22Rv1 (cell line): ENCODE data around the gene KDM4C.

Experiments used
- ZFX ChIP-seq: fragments of 450-650 bp; IDR thresholded peaks from 2 replicates; pipeline ENCODE4 v1.6.1; 2017; ENCODE audit warnings: antibody characterized with exemption, borderline replicate concordance
- TF ChIP-seq, protein P1 (sequence below): fragments of 450-650 bp; IDR thresholded peaks from 2 replicates; pipeline ENCODE4 v1.5.1; 2017; ENCODE audit warnings: mild to moderate bottlenecking

DNA sequence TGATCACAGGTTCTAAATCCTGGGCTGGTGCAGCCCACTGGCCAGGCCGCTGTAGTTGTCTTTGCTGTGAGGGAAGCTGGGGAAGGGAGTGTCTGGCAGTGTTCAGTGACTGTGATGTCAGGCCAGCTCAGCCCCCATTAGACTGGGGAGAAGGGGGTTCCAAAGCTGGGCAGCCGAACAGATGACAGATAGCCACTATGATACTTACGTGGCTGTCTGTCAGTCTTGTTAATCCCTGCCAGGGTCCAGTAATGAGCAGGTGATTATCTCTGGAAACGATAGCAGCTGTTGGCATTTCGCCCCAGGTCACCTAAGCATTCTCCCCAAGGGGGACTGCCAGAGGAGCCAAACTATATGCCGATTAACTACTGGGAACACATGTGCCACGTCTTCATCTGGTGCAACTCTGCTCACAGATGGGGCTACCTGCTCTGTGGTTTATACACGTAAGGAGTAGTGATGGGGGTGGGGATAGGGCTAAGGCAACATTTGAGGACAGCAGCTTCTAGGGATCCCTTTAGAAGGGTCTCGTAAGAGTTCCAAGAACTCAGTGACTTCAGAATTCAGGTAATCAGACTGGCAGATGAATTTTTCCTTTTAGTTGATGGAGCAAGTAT, 396.3 kb downstream of the KDM4C start:
- TF ChIP-seq, protein P1, sequence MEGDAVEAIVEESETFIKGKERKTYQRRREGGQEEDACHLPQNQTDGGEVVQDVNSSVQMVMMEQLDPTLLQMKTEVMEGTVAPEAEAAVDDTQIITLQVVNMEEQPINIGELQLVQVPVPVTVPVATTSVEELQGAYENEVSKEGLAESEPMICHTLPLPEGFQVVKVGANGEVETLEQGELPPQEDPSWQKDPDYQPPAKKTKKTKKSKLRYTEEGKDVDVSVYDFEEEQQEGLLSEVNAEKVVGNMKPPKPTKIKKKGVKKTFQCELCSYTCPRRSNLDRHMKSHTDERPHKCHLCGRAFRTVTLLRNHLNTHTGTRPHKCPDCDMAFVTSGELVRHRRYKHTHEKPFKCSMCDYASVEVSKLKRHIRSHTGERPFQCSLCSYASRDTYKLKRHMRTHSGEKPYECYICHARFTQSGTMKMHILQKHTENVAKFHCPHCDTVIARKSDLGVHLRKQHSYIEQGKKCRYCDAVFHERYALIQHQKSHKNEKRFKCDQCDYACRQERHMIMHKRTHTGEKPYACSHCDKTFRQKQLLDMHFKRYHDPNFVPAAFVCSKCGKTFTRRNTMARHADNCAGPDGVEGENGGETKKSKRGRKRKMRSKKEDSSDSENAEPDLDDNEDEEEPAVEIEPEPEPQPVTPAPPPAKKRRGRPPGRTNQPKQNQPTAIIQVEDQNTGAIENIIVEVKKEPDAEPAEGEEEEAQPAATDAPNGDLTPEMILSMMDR = no peak
- TF ChIP-seq ZFX = no peak
